Middle frontal gyrus (tissue), 1 donor: ENCODE data around the gene MOGAT2.
"Not testable (repeated sequence)": the region's sequence is repeated elsewhere in the genome, so short reads cannot be mapped to it uniquely, and the experiment has no call there.

Source experiments
- DNase-seq: peaks from one replicate; pipeline ENCODE4 v3.0.0-alpha.2; 2015; ENCODE audit warnings: low spot score; ENCODE audit errors: extremely low spot score

Gene MOGAT2

GRCh38 chr11:75717608-75718418 is at the start of gene MOGAT2:
Gene MOGAT2, plus strand, starts transcription at chr11:75717838. Its CDS starts 51 bp downstream, at chr11:75717889.
- DNase-seq = no peak

GRCh38 chr11:75668451-75669297 is 49.0 kb upstream of the MOGAT2 start, which contains the start of gene MAP6:
Gene MAP6, minus strand, starts transcription at chr11:75669038. Its CDS starts 669 bp downstream, at chr11:75668369.
- peak; percentile 26 for DNase-seq

GRCh38 chr11:75673977-75674582 is 43.6 kb upstream of the MOGAT2 start:
- no peak for DNase-seq

- no peak for DNase-seq
Measured at GRCh38 chr11:75677275-75677674, 40.4 kb upstream of the MOGAT2 start.

- no peak for DNase-seq
Measured at GRCh38 chr11:75677909-75678308, 39.7 kb upstream of the MOGAT2 start.

GRCh38 chr11:75678620-75679259 is 38.9 kb upstream of the MOGAT2 start:
- DNase-seq = no peak

GRCh38 chr11:75679566-75679965 is 38.1 kb upstream of the MOGAT2 start:
- DNase-seq = no peak

- DNase-seq = not testable (repeated sequence)
Measured at GRCh38 chr11:75683856-75684255, 33.8 kb upstream of the MOGAT2 start.

GRCh38 chr11:75689863-75690609 is 27.6 kb upstream of the MOGAT2 start:
- no peak for DNase-seq

GRCh38 chr11:75691804-75692203 is 25.8 kb upstream of the MOGAT2 start:
- DNase-seq = no peak

GRCh38 chr11:75697906-75698581 is 19.6 kb upstream of the MOGAT2 start:
- DNase-seq = no peak

- DNase-seq = no peak
Measured at GRCh38 chr11:75700940-75701339, 16.7 kb upstream of the MOGAT2 start.

GRCh38 chr11:75703695-75704237 is 13.9 kb upstream of the MOGAT2 start:
- no peak for DNase-seq

- no peak for DNase-seq
Measured at GRCh38 chr11:75705541-75705940, 12.1 kb upstream of the MOGAT2 start.

- peak; percentile 22 for DNase-seq
Measured at GRCh38 chr11:75706260-75706729, 11.3 kb upstream of the MOGAT2 start.

- no peak for DNase-seq
Measured at GRCh38 chr11:75714211-75714610, 3.4 kb upstream of the MOGAT2 start.

GRCh38 chr11:75715688-75716087 is 1.9 kb upstream of the MOGAT2 start:
- DNase-seq = no peak

- DNase-seq = no peak
Measured at GRCh38 chr11:75716659-75717058, 979 bp upstream of the MOGAT2 start.
